Epithelial cell of esophagus (primary cell): ENCODE data around the gene NLE1.

Experiments
- DNase-seq: peaks from one replicate; pipeline ENCODE4 v3.0.0; 2010; ENCODE audit warnings: low read depth
- H3K4me3 ChIP-seq: 2 replicates; pipeline ENCODE4 v1.5.1; 2011; ENCODE audit warnings: mild to moderate bottlenecking, low read length, control low read depth
- CTCF ChIP-seq: IDR thresholded peaks from 2 replicates; pipeline ENCODE4 v1.5.1; 2011; ENCODE audit warnings: low read depth, mild to moderate bottlenecking, low read length, control low read depth, inconsistent platforms; ENCODE audit not compliant: insufficient read depth; ENCODE audit errors: missing control alignments

Gene NLE1

DNA sequence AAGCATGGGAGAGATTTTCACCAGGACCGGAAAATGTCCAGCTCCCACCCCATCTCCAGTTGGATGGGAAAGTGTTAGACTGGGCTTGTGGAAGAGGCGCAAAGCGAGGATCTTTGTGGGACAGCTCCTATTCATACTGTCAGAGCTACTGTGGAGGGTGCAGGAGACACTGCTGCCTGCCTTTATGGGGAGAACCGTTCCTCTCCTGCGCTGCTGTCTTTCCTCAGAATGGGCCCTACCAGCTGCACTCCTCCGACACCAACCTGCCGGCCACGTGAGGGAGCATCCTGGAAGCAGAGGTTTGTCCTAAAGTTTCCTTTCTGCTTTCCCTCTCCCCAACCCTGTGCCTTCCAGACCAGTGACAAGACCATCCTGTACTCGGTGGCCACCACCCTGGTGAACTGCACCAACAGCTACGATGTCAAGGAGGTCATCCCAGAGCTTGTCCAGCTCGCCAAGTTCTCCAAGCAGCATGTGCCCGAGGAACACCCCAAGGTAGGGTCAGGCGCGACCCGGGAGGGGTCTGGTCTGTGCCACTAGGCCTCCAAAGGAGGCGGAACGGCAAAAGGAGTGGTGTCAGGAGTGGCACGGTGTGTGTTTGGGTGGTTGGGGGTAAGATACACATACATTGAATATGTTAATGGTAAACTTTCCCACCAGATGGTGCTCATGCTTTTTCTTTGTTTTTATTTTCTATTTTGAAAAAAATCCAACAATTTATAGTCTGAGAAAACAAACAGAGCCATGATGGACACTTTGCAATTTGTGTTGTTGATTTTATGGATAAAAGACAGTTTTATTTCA lies 29.1 kb upstream of the NLE1 start:
- TF ChIP-seq CTCF: peak; percentile 30
- peak; percentile 39 for DNase-seq
- no peak overlapping the region for H3K4me3 ChIP-seq

DNA sequence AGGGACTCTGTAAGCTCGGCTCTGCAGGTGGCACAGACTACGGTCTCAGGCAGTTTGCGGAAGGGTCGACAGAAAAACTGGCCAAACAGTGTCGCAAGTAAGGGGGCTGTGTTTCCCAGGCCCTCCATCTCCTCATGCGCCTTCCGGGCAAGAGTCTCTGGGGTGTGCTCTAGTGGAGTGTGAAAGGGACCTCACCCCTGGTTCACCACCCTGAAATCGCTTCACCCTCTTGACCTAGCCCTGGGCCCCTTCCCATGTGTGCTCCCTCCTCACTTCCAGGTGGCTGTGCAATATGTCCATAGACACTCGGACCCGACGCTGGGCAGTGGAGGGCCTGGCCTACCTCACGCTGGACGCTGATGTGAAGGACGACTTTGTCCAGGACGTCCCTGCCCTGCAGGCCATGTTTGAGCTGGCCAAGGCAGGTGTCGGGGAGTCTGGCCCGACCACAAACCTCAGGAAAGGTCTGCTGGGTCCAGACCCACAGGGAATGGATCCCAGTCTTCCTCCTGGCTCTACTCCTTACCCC lies 27.8 kb upstream of the NLE1 start:
- no peak overlapping the region for H3K4me3 ChIP-seq
- TF ChIP-seq CTCF: no peak
- no peak for DNase-seq

- TF ChIP-seq CTCF: no peak
- DNase-seq: peak; percentile 80
- no peak overlapping the region for H3K4me3 ChIP-seq
Measured at GRCh38 chr17:35167666-35168065, 25.6 kb upstream of the NLE1 start.

- peak; percentile 58 for DNase-seq
- TF ChIP-seq CTCF: no peak
- H3K4me3 ChIP-seq: no peak overlapping the region
Measured at GRCh38 chr17:35167046-35167445, 24.9 kb upstream of the NLE1 start.

GRCh38 chr17:35166526-35166925 lies 24.4 kb upstream of the NLE1 start:
- TF ChIP-seq CTCF: no peak
- no peak for DNase-seq
- no peak overlapping the region for H3K4me3 ChIP-seq

DNA sequence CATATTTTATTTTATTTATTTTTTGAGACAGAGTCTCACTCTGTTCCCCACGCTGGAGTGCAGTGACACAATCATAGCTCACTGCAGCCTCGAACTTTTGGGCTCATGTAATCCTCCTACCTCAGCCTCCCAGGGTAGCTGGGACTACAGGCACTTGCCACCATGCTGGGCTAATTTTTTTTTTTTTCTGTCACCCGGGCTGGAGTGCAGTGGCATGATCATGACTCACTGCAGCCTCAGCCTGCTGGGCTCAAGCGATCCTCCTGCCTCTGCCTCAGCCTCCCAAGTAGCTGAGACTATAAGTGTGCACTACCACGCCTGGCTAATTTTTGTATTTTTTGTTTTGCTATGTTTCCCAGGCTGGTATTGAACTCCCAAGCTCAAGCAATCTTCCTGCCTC lies 22.6 kb upstream of the NLE1 start:
- H3K4me3 ChIP-seq: no peak overlapping the region
- DNase-seq: no peak
- TF ChIP-seq CTCF: no peak

DNA sequence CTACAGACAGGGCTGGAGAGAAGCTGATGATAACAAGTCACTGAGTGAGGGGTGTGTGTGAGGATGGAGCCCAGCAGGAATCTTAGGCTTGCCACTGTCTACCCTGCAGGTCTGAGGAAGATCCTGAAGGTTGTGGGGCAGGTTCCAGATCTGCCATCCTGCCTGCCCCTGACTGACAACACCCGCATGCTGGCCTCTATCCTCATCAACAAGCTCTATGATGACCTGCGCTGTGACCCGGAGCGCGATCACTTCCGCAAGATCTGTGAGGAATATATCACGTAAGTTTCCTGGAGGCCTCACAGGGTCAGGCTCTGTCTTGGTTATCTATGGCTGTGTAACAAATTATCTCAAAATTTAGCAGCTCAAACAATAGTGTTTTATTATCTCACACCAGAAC lies 21.8 kb upstream of the NLE1 start:
- no peak for DNase-seq
- no peak for TF ChIP-seq CTCF
- no peak overlapping the region for H3K4me3 ChIP-seq
